GM18868 (cell line): Measurements from ENCODE around the gene LAMP1.
"Not testable (repeated sequence)": the region's sequence is repeated elsewhere in the genome, so short reads cannot be mapped to it uniquely, and the experiment has no call there.

Experiments used
- ATAC-seq: cut with Tn5 transposase; IDR thresholded peaks from one replicate; pipeline ENCODE4 v1.9.1; 2021; ENCODE audit warnings: mild to moderate bottlenecking, moderate library complexity; ENCODE audit not compliant: unreplicated experiment

The LAMP1 gene

DNA sequence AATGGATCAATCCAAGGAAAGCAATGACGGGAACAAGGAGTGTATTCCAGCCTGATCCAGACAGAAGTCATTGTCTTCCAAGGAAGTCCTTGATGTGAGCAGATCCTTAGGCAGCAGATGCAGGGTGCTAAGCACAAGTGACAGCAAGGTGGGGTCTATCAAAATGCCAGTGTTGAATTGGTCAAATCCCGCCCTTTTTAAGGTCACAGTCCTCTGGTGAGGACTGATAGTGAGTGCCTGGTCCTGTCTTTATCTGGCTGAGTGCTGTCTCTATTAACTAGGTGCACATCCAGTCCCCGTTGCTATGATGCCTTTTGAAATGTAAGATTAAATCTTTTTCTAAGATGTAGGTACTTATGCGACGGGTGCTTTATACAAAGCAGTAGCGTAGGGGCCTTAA lies 1.3 kb upstream of the LAMP1 start:
- ATAC-seq: no peak

DNA sequence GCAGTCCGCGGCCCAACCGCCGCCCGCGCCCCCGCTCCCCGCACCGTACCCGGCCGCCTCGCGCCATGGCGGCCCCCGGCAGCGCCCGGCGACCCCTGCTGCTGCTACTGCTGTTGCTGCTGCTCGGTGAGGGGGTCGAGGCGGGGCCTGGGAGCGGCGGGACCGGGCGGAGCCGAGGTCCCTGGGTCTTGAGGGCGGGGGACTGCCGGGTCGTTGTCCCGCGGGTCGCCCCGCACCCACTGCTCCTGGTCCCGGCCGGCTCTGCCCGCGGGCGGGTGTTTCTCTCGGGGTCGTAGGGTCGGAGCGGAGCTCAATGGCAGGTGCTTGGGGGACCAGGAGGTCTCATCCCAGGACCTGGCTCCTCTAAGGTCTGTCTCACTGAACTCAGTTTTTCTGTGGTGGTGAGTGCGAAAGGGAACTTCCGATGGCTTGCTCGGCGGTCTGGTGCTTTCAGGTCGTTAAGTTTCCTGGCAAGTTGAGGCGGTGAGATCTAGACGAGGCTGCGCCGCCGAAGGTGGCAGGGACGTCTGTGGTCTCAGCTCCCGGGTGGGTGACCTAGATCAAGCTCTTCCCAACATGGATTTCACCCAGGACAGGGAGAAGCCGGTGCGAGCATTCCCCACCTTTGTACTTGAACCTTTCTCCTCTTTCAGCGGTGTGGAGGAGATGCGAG lies 467 bp downstream of the LAMP1 start:
- ATAC-seq: peak; percentile 36

GRCh38 chr13:113298043-113298945 lies 1.3 kb downstream of the LAMP1 start:
- ATAC-seq: no peak

- ATAC-seq: peak; percentile 40
Observed at GRCh38 chr13:113299951-113300350, 2.9 kb downstream of the LAMP1 start.

- no peak for ATAC-seq
Observed at GRCh38 chr13:113302986-113303385, 5.9 kb downstream of the LAMP1 start.

DNA sequence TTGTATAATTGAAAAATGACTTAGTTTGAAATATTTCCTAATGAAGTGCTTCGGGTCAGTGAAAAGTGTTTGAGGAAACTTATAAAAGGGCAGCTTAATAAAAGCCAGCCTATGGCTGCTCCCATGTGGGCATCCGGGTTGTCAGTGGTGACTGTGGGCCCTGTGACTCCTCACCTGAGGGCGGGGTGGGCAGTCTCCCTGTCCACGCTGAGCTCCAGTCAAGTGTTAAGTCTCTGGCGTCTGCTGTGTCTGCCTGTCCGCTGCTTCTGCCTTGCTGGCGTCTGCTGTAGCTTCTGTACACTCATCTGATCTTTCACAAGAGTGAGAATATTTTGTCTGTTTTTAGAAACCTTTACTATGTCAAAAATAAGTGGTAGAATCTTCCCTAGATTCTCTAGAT lies 7.1 kb downstream of the LAMP1 start:
- no peak for ATAC-seq

GRCh38 chr13:113305208-113305607 lies 8.2 kb downstream of the LAMP1 start:
- no peak for ATAC-seq

DNA sequence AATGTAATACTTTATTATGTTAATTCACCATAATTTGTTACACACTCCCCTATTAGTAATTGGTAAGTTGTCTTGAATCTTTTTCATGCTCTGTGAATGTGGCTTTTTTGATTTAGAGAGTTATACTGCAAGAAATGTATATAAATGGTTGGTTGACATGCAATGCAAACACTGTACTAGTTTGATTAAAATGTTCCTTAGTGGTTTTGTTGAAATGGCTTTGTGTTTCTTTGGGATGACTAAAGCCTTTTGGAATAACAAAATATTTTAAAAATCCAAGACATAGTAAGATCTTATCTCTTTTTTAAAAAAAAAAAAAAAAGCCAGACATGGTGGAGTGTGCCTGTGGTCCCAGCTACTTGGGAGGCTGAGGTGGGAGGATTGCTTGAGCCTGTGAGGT lies 10.5 kb downstream of the LAMP1 start:
- ATAC-seq: no peak

- ATAC-seq: no peak
Observed at GRCh38 chr13:113309473-113309872, 12.4 kb downstream of the LAMP1 start.

- not testable (repeated sequence) for ATAC-seq
Observed at GRCh38 chr13:113314112-113314511, 17.1 kb downstream of the LAMP1 start.

GRCh38 chr13:113314895-113315470 lies 17.9 kb downstream of the LAMP1 start:
- ATAC-seq: not testable (repeated sequence)

GRCh38 chr13:113315992-113316391 lies 19.0 kb downstream of the LAMP1 start:
- ATAC-seq: no peak

- no peak for ATAC-seq
Observed at GRCh38 chr13:113317031-113317430, 20.0 kb downstream of the LAMP1 start.

GRCh38 chr13:113318956-113319355 lies 21.9 kb downstream of the LAMP1 start:
- no peak for ATAC-seq

DNA sequence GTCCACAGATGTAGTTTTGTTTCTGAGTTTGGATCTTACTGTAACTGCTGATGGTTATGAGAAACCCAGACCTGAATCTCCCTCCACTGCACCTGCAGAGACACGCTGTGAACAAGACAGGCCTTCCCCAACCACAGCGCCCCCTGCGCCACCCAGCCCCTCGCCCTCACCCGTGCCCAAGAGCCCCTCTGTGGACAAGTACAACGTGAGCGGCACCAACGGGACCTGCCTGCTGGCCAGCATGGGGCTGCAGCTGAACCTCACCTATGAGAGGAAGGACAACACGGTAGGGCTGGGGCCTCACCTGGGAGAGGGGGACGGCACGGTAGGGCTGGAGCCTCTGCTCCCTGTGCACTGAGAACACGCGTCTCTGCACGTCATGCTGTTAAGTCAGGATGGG lies 22.3 kb downstream of the LAMP1 start:
- ATAC-seq: no peak

DNA sequence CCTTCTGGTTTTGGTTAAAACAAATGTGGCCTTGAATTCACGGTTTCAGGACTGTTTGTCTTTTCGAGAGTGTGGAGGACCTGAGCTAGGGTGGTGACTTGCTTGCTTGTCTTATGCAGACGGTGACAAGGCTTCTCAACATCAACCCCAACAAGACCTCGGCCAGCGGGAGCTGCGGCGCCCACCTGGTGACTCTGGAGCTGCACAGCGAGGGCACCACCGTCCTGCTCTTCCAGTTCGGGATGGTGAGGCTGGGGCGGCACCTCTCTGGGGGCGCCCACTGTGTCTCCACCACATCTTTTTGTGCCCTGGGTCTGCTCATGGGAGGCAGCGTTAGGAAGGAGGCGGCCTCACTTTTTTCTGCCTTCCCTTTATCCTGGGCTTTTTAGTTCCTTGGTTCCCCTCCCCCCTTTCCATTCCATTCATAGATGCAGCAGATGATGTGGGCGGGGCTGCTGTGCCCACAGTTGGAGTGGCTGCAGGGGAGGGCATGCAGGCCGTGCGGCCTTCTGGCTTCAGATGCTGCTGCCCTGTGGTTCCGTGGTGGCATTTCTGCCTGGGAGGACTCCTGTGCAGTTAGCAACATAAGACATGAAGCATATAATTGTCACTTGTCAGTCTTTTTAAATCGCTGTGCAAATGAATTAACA lies 23.3 kb downstream of the LAMP1 start:
- ATAC-seq: no peak

GRCh38 chr13:113321546-113321945 lies 24.5 kb downstream of the LAMP1 start:
- no peak for ATAC-seq

DNA sequence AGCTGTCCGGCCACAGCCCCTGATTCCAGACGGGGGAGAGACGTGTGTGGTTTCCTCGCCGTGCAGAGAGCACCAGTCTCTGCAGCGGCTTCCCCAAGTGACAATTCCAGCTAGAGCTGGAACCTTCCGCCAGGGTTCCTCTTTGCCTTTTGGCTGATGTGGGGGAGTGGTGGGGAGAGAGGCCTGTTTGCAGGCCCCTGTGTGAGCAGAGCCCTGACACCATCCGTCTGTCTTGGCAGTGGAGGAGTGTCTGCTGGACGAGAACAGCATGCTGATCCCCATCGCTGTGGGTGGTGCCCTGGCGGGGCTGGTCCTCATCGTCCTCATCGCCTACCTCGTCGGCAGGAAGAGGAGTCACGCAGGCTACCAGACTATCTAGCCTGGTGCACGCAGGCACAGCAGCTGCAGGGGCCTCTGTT lies 25.0 kb downstream of the LAMP1 start:
- ATAC-seq: no peak

GRCh38 chr13:113322890-113323651 lies 26.0 kb downstream of the LAMP1 start:
- ATAC-seq: no peak

GRCh38 chr13:113323869-113324268 lies 26.8 kb downstream of the LAMP1 start:
- no peak for ATAC-seq

GRCh38 chr13:113324398-113324797 lies 27.4 kb downstream of the LAMP1 start:
- no peak for ATAC-seq
